GM19467 (cell line): Measurements from ENCODE around the gene VDAC2.
"Not testable (repeated sequence)": the region's sequence is repeated elsewhere in the genome, so short reads cannot be mapped to it uniquely, and the experiment has no call there.

ENCODE experiments used
- ATAC-seq: cut with Tn5 transposase; IDR thresholded peaks from one replicate; pipeline ENCODE4 v1.9.1; 2021; ENCODE audit warnings: mild to moderate bottlenecking, moderate library complexity; ENCODE audit not compliant: unreplicated experiment

Gene VDAC2

DNA sequence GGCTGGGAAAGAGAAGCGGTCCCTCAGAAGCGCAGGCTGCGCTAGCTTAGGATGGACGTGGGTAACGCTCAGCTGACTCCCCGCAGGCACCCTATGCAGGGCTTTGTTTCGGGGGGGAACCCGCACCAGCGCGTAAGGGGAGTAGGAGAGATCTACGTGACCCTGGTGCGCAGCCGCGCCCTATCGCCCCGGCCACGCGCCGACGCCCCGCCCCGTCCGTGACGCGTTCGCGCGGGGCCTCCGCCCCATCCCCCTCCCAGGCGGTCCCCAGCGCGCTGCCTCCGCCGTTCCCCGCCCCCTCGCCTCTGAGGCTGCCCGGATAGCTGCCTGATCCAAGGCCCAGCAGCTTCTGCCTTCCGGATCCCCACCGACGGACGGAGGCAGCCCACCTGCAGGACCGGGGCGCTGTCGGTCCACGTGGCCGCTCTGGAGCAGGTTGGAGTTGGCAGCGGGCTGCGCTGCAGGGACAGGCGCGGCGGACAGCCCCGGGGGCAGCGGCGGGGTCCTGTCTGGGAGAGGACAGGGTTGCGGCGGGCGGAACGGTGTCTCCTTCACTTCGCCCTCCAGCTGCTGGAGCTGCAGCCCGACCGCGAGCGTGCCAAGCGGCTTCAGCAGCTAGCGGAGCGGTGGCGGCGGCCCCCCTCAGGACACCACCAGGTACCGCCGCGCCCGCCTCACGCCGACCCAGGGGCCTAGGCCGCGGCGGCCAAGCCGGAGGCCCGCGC, at the start of gene VDAC2:
TSS of gene VDAC2 (plus strand) at position 515 of the 725 bp plus-strand sequence. CDS start 363 bp downstream, outside the sequence.
- peak; percentile 71 for ATAC-seq

DNA sequence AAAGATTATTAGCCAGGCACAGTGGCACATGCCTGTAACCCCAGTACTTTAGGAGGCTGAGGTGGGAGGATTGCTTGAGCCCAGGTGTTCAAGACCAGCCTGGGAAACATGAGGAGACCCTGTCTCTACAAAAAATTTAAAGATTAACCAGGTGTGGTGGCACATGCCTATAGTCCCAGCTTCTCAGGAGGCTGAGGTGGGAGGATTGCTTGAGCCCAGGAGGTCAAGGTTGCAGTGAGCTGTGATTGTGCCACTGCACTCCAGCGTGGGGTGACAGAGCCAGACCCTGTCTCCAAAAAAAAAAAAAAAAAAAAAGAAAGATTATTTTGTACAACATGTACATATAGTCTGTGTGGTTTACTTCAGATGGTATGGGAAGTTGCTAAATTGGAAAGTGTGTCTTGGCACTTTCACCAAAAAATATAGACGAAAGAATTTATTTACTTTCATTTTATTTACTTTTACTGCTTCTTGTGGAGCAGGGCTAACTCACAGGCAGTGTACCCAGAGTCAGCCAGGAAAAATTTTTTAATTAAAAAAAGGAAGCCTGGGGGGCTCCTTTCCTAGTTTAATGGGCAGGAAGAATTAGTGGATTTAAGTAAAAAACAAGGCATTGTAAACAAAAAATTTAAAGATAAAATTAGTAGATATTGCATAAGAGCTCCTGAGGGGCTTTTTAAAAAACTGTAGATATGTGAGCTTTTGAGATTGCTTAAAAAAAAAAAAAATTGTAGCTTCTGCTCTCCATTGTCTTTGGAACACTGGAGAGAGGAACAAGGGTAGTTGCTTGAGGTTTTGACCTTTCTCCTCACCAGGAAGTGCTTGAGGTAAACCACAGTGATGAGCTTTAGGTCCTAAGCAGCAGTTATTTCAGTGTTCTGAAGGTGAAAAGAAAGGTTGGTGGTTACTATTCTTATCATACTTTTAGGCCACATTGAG, 44.6 kb upstream of the VDAC2 start:
- peak; percentile 82 for ATAC-seq

DNA sequence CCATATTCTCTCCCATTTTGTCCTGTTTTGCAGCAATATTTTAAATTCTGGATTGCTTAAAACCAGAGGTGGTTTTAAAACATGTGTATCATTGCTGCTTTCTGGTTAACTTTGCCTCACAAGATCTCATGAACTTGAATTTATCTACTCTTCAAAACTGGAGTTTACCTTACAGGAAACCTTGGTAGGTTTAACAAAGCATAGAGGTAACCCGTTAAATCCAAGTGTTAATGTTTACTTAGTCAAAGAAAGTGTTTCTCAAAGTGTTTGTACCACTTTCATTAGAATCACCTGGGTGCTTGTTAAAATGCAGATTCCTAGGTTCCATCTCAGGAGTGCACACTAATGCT, 44.0 kb upstream of the VDAC2 start:
- peak; percentile 13 for ATAC-seq

- ATAC-seq, result no peak
Measured at GRCh38 chr10:75168275-75168674, 42.3 kb upstream of the VDAC2 start.

GRCh38 chr10:75170215-75170614, 40.4 kb upstream of the VDAC2 start:
- ATAC-seq, result no peak

DNA sequence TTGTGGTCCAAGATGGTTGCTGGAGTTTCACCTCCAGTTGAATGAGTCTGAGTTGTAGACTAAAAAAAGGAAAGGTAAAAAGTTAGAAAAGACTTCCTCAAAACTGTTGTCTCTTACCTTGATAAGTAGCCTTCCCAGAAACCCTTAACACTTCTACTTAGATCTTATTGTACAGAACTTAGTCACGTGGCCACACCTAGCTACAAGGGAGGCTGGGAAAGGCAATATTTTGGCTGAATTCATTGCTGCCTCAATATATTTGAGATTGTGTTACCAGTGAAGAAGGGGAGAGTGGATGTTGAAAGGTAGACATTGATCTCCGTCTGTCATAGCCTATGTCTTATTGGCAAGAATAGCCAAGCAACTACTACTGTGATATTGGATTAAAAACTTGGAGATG, 35.5 kb upstream of the VDAC2 start:
- no peak for ATAC-seq

GRCh38 chr10:75176046-75176445, 34.5 kb upstream of the VDAC2 start:
- no peak for ATAC-seq

DNA sequence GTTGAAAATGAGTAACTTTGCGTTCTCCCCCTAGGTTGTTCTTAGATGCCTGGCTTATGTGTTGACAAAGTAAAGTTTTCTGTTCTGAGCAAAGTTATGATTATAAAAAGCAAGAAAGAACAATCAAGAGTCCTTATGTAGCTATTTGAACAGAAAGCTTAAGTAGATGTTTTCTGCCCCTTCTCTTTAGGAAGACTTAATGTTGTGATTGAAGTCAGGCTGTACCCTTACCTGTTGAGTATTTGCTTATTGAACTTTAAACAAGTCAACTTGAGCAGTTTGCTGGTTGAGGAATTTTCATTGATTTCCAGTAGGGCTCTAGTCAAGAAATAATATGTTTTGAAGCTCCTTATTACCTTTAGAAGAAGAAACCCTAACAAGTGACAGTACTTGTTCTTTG, 33.9 kb upstream of the VDAC2 start:
- ATAC-seq, result no peak

DNA sequence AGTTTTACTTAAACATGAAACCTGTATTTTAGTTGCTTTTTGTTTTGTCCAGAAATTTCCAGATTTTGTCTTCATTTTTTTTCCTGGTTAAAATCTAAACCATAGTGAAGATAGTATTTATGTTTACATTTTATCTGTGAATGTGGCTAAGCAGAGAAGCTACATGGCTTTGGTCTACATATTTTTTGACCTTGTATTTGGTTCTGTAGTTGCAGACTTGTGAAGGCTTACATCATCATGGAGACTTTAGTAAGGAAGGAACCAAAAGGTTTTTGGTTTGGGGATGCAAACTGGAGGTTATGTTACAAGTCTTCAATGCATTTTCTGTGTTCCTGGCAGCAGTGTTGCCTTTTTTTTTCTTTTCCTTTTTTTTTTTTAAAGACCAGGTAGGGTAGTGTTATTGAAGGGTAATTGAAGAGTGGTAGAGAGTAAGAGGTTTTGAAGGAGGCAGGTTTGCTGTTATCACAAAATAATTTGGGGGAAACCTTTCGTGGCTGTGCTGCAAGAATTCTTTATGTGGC, 30.9 kb upstream of the VDAC2 start:
- ATAC-seq, result no peak

DNA sequence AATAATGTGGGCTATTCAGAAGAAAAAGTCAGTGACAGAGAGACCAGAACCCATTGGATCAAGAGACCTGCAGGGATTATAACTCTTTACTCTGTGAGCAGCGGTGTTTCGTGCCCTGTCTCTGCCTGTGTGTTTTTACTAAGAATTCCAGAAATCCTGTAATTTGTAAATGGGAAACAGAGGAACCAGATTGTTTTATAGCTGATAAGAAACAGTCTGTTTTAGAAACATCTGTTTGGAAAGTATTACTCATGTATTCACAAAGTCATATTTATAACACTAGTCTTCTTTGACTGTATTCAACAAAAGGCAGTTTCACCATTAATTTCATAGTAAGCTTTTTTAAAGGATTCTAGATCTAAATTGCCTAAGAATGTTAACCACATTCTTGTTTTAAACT, 30.0 kb upstream of the VDAC2 start:
- ATAC-seq, result no peak

GRCh38 chr10:75181073-75181472, 29.5 kb upstream of the VDAC2 start:
- no peak for ATAC-seq

DNA sequence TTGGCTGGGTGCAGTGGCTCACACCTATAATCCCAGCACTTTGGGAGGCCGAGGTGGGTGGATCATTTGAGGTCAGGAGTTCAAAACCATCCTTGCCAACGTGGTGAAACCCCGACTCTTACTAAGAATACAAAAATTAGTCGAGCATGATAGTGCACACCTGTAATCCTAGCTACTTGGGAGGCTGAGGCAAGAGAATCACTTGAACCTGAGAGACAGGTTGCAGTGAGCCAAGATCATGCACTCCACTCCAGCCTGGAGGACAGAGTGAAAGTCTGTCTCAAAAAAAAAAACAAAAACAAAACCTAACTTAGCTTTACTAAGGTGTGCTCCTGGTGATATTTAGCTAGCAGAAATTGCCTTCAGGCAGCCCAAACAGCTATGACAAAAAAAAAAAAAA, 24.3 kb upstream of the VDAC2 start:
- ATAC-seq, result no peak

- no peak for ATAC-seq
Measured at GRCh38 chr10:75187961-75188426, 22.6 kb upstream of the VDAC2 start.

DNA sequence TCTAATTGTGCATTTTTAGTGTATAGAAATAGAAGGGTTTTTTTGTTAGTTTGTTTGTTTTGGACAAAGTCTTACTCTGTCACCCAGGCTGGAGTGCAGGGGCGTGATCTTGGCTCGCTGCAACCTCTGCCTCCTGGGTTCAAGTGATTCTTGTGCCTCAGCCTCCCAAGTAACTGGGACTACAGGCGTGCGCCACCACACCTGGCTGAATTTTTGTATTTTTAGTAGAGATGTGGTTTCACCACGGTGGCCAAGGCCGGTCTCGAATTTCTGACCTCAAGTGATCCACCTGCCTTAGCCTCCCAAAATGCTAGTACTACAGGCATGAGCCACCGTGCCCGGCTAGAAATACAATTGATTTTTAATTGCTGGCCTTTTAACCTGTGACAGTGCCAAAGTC, 22.1 kb upstream of the VDAC2 start:
- not testable (repeated sequence) for ATAC-seq

- ATAC-seq, result no peak
Measured at GRCh38 chr10:75189266-75190096, 21.1 kb upstream of the VDAC2 start.

DNA sequence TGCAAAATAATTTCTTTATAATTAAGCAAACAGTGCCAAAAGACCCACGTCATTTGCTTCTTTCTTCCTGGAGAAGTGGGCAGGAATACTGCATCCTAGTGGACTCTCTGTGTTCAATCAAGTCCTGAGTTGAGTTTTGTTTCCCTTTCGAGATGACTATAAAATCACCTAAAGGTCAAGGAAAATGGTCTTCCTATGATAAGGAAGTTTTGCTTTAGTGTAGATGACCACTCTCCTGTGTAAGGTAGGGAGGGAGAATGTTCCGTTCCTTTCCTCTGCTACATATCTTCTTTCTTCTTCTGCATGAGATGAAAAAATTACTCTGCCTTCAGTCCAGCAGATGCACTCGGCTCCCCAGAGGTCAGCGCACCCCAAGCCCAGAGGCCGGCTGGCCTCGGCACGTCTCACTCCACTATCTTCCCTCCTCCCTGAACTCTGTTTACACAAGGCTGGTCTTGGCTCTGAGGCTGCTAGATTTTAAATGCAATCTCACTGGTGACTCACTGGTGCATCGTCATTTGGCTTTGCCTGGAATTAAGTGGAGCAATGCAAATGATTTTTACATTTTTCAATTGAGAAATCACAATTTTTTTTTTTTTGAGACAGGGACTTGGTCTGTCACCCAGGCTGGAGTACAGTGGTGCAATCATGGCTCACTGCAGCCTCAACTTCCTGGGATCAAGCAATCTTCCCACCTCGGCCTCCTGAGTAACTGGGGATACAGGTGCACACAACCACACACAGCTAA, 18.6 kb upstream of the VDAC2 start:
- ATAC-seq, result no peak

- ATAC-seq, result not testable (repeated sequence)
Measured at GRCh38 chr10:75194625-75195024, 16.0 kb upstream of the VDAC2 start.

- no peak for ATAC-seq
Measured at GRCh38 chr10:75195035-75195763, 15.4 kb upstream of the VDAC2 start.

DNA sequence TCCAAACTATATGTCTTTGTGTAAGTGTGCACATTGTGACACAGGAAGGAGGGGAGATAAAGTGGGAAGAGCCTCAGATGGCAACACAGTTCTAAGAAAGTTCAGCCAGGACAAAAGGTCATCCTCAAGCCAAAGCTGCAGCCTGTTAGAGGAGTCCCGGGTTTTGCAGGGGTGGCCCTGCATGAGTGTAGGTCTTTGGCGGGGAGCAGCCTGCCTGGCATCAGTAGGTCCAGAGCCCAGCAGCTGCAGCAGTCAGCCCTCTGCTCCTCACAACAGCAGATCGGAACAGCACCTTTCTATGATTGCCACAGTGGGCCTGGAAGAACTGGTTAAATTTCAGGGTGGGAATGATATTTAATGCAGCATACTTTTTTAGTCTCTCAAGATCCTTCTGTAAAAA, 13.5 kb upstream of the VDAC2 start:
- no peak for ATAC-seq

- ATAC-seq, result no peak
Measured at GRCh38 chr10:75197906-75198305, 12.7 kb upstream of the VDAC2 start.
